Measurements from ENCODE around the gene SACM1L.

DNA sequence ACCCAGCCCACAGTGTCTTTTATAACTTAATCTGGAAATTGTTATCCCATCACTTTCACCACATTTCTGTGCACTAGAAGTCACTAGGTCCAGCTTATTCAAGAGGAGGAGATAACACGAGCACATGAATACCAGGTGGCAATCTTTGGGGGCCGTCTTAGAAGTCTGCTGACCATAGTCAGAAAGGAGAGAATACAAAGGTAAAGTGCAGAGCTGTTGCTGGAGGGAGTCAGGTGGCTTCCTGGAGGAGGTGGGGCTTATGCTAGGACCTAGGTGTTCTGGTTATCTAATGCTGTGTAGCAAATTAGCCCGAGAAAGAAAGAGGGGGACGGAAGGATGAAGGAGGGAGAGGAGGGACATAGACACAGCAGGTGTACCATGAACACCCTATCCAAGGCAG is 60.7 kb downstream of the SACM1L start:
- TF ChIP-seq EZH2 (IDR thresholded peaks at IDR 0.05; ENCODE audit: borderline replicate concordance, low read length) (no peak), CTCF (conservative IDR thresholded peaks at IDR 0.05 in 1 of 2, IDR thresholded peaks at IDR 0.05 in 1 of 2; ENCODE audit: extremely low read depth in 1 of 2, insufficient read depth in 1 of 2, low read depth in 1 of 2, low read length in 2 of 2) (no peak)

All from mammary epithelial cell (primary cell).